Stimulated activated CD4-positive, alpha-beta T cell treated with anti-CD3 and anti-CD28 coated beads, Interleukin-12 subunit alpha, Interleukin-12 subunit beta, amount 100 ng/mL, for 4 hours (primary cell): Measurements from ENCODE around the gene EGFLAM.

Experiments used
- DNase-seq: peaks from one replicate; pipeline ENCODE4 v3.0.0-alpha.2; 2020

EGFLAM gene

DNA sequence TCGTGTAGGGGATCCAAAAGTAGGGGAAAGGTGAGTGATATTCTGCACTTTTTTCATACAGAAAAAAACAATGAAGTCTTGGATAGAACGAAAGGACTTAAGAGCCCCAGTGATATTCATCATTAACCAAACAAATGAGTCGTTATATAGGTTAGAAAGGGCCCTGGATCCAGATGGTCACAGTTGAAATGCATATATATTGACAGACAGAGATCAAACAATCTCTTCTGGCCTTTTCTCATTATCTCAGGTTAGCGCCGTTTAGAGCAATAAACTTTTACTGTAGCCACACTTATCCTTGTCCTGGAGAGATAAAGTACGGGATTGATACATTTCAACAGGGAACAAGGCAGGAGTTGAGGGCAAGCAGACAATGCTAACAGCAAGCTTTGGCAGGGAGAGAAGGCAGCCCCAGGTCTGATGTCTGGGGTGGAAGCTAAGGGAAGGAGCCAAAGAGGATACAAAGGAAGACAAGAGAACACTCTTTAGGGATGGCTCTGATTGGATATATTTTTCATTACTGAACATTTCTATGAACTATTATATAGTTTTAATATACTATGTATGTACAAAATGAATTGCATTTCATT, 221.1 kb downstream of the EGFLAM start:
- DNase-seq, result no peak

DNA sequence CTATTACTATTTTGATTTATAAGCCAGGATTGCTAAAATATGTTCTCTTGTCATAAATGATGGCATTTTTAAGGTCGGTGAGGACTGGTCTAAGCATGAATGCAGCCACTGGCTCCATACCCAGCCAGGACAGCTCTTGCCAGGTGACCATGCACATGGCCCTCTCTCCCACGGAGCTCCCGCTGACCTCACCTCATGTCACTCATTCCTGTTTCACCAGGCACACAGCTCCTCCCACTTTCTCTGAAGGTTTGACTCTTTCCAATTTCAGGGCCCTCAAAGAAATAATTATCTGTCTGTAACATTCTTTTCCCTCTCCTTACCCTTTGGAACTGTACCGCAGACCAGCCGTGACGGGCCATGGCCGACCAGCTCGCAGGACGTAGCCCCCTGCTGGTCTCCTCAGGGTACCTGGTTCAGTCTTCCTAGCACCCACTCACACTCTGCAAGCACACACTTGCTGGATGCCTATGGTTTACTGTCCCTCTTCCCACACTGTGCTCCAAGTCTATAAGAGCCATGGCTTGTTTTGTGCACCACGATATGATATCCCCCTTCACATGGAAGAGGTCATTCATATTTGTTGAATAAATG, 225.5 kb downstream of the EGFLAM start:
- no peak for DNase-seq

DNA sequence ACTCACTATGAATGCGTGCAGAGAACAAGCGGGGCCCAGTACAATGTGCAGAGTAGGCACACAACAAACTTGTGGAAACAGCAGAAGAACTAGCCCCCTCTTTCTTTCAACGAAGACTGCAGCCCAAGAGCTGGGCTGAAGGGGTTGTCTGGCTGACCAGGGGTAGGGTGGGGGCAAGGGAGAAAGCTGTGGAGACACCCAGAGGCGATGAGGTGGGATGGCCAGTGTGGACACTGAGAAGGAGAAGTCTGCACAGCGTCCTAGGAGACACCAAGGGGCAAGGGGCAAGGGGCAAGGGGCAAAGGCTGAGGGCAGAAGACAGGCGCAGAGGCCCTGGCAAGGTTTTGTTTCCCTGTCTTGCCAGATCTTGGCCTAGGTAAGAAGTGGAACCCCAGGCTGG, 235.8 kb downstream of the EGFLAM start:
- DNase-seq, result no peak

DNA sequence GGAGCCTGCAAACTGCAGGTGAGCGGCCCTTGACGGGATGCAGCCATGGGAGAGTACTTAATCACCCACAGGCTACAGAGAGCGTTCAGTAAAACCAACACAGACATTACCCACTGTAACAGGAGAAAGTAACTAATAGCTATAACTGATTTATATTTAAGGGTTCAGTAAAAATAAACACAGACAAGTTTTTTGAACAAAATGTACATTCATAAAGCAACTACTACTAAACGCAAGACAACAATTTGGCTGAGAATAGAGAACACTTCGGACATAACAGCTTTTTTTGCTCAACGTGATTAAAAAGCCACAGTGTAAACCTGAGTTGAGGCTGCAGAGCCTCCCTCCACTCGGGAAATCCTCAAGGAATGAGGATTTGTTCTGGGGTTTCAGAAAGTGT, 236.4 kb downstream of the EGFLAM start:
- no peak for DNase-seq

DNA sequence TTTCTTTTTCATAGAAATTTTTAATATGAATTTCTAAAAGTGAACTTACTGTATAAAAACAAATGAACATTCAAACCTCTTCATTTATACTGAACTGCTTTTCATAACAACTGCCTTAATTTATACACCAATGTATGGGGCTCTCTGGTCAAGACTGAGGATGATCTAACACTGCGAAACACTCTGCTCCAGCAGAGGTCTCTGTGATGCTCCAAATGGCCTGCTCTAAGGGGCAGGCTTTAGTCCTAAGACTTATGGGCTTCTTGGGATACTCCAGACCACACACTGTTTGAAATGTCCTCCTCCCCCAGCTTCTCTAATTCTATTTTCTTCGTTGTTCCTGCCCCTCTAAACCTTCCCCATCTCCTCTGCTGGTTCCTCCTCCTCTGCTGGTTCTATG, 239.6 kb downstream of the EGFLAM start:
- no peak for DNase-seq

DNA sequence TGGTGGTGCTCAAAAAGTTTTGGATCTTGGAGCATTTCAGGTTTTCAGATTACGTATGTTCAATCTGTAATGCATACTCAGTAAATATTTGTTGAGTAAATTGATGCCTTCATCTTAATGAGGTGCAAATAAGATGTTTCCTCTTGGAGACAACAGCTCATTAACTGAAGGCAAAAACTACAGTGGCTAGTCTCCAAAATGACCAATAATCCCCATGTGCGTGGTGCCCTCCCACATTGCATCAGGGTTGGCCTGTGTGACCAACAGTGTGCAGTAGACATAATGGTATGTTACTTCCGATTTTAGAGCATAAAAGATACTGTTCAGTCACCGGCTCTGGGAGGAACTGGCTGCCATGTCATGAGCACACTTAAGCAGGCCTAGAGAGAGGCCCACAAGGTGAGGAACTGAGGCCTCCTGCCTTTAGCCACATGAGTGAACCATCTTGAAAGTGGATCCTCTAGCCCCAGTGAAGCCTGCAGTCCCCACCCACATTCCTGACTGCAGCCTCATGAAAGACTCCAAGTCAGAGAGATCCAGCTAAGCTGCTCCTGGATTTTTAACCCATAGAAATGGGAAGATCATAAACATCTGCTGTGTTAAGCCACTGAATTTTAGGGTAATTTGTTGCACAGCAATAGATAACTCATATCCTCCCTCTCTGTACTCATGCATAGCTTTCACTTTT, 242.4 kb downstream of the EGFLAM start:
- DNase-seq, result no peak

DNA sequence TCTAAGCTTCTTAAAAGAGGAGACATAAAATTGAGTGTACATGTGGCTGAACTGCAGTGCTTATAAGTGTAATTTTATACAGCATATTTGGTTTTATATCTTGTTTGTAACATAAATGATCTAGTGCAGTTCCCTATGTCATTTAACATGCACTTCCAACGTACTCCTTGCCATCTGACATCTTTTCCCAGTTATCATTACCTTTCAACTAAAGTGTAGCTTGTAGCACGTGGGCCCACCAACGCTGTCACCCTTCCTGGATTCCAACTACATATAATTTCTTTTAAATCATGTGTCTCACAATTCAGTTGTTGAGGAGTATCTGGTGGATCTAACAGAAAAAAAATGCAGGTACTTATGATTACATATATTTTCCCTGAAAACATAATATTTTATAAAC, 247.9 kb downstream of the EGFLAM start:
- no peak for DNase-seq

DNA sequence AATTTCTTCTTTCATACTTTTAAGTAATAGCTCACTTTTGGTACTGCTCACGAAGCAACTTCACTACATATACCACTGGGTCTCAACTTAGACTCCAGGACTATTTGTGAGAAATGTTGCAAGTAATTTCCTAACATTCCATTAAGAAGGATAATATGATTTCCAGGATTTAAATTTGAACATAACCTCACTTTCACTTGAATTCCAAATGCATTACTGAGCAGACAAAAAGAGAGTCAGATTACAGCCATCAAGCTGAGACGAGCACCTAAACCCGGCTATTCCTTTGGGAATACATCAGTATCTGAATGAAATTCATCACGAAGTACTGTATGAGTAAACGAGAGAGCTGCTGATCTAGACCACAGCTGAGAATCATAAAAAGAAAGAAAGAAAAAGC, 250.8 kb downstream of the EGFLAM start:
- no peak for DNase-seq
